Astrocyte (in vitro differentiated cells and primary cell): Measurements from ENCODE around the gene IMMP2L. TPM values are rescaled to one million over a fixed set of nuclear protein-coding genes. Genes with fewer than 3 reads are reported as not detected.
"Not testable (repeated sequence)": the region's sequence is repeated elsewhere in the genome, so short reads cannot be mapped to it uniquely, and the experiment has no call there.

Experiments
- DNase-seq: peaks from one replicate; pipeline ENCODE4 v3.0.0-alpha.2; 2010; ENCODE audit warnings: low read depth
- FAIRE-seq: peaks from 2 replicates; lab custom pipeline; 2011; peaks lifted over from hg19 to GRCh38; lab: Jason Lieb, UNC
- H2AFZ ChIP-seq: 2 replicates; pipeline ENCODE4 v1.6.0; 2012; ENCODE audit warnings: low read depth, low read length, inconsistent platforms
- H3K27ac ChIP-seq: 2 replicates; pipeline ENCODE4 v1.5.1; 2011; ENCODE audit warnings: low read depth, low read length, inconsistent platforms
- H3K27me3 ChIP-seq: 2 replicates; pipeline ENCODE4 v1.6.0; 2011; ENCODE audit warnings: low read length, inconsistent platforms; ENCODE audit not compliant: insufficient read depth
- H3K36me3 ChIP-seq: 2 replicates; pipeline ENCODE4 v1.5.1; 2011; ENCODE audit warnings: low read length, inconsistent platforms; ENCODE audit not compliant: insufficient read depth
- H3K4me1 ChIP-seq: 2 replicates; pipeline ENCODE4 v1.5.1; 2011; ENCODE audit warnings: low read length, inconsistent platforms; ENCODE audit not compliant: insufficient read depth
- H3K4me2 ChIP-seq: 2 replicates; pipeline ENCODE4 v1.6.0; 2012; ENCODE audit warnings: low read length, inconsistent platforms
- H3K4me3 ChIP-seq: 2 replicates; pipeline ENCODE4 v1.5.1; 2011; ENCODE audit warnings: low read depth, mild to moderate bottlenecking, low read length, inconsistent platforms; ENCODE audit not compliant: insufficient read depth
- H3K79me2 ChIP-seq: 2 replicates; pipeline ENCODE4 v1.6.0; 2012; ENCODE audit warnings: mild to moderate bottlenecking, low read length, inconsistent platforms; ENCODE audit not compliant: insufficient read depth
- H3K9ac ChIP-seq: 2 replicates; pipeline ENCODE4 v1.6.0; 2012; ENCODE audit warnings: mild to moderate bottlenecking, low read length, inconsistent platforms
- H3K9me3 ChIP-seq: 2 replicates; pipeline ENCODE4 v1.5.1; 2012; ENCODE audit warnings: low read depth, mild to moderate bottlenecking, low read length, inconsistent platforms; ENCODE audit not compliant: insufficient read depth
- H4K20me1 ChIP-seq: 2 replicates; pipeline ENCODE4 v1.6.0; 2012; ENCODE audit warnings: low read length, inconsistent platforms; ENCODE audit not compliant: insufficient read depth
- H3K27ac Mint-ChIP-seq: one replicate; pipeline ENCODE4 v1.8.0; 2021; ENCODE audit warnings: mild to moderate bottlenecking, mixed read lengths; ENCODE audit not compliant: unreplicated experiment
- H3K27me3 Mint-ChIP-seq: one replicate; pipeline ENCODE4 v1.8.0; 2021; ENCODE audit warnings: low read depth, mixed read lengths; ENCODE audit not compliant: unreplicated experiment
- H3K36me3 Mint-ChIP-seq: one replicate; pipeline ENCODE4 v1.8.0; 2021; ENCODE audit warnings: low read depth, mixed read lengths; ENCODE audit not compliant: unreplicated experiment
- H3K4me1 Mint-ChIP-seq: one replicate; pipeline ENCODE4 v1.8.0; 2021; ENCODE audit warnings: low read depth, mixed read lengths; ENCODE audit not compliant: unreplicated experiment
- H3K4me3 Mint-ChIP-seq: one replicate; pipeline ENCODE4 v1.8.0; 2021; ENCODE audit warnings: mild to moderate bottlenecking, moderate library complexity, mixed read lengths; ENCODE audit not compliant: unreplicated experiment
- H3K9me3 Mint-ChIP-seq: one replicate; pipeline ENCODE4 v1.8.0; 2021; ENCODE audit warnings: mild to moderate bottlenecking, mixed read lengths; ENCODE audit not compliant: unreplicated experiment
- CTCF ChIP-seq: IDR thresholded peaks from 2 replicates; pipeline ENCODE4 v1.5.1; 2011; ENCODE audit warnings: low read depth, mild to moderate bottlenecking, inconsistent platforms, low read length, moderate library complexity; ENCODE audit not compliant: insufficient read depth
- EZH2 ChIP-seq: IDR thresholded peaks from 2 replicates; pipeline ENCODE4 v1.6.1; 2012; ENCODE audit warnings: mild to moderate bottlenecking, low read length, inconsistent platforms; ENCODE audit not compliant: insufficient read depth
- total RNA-seq: library from RNA; stranded (reverse); gene quantifications from 2 replicates; pipeline ENCODE4 v1.2.1, GENCODE V29; 2021

Gene IMMP2L
- total RNA-seq, 1 donor from 2014 or later: 13.8 TPM

GRCh38 chr7:111460695-111461094 is 101.6 kb downstream of the IMMP2L start:
- H3K79me2 ChIP-seq: no peaks in the 10 kb centered on the region
- Mint-ChIP-seq H3K4me3 (no peak overlapping the region), H3K27me3 (no peaks in the 10 kb centered on the region), H3K4me1 (no peaks in the 10 kb centered on the region), H3K9me3 (peaks cover 2% of the 10 kb centered on the region), H3K36me3 (no peaks in the 10 kb centered on the region), H3K27ac (no peak overlapping the region)
- H3K4me3 ChIP-seq: no peak overlapping the region
- no peak for TF ChIP-seq EZH2
- TF ChIP-seq CTCF: no peak
- no peaks in the 10 kb centered on the region for H3K36me3 ChIP-seq
- H4K20me1 ChIP-seq: no peaks in the 10 kb centered on the region
- no peak for FAIRE-seq
- DNase-seq: no peak
- no peaks in the 10 kb centered on the region for H3K4me1 ChIP-seq
- H3K27ac ChIP-seq: no peak overlapping the region
- no peaks in the 10 kb centered on the region for H3K9me3 ChIP-seq
- no peak overlapping the region for H2AFZ ChIP-seq
- no peaks in the 10 kb centered on the region for H3K27me3 ChIP-seq
- H3K9ac ChIP-seq: no peak overlapping the region
- H3K4me2 ChIP-seq: no peak overlapping the region

GRCh38 chr7:111459757-111460280 is 102.5 kb downstream of the IMMP2L start:
- no peaks in the 10 kb centered on the region for H3K36me3 Mint-ChIP-seq
- TF ChIP-seq EZH2 (no peak), CTCF (no peak)
- no peak overlapping the region for H2AFZ ChIP-seq
- H3K4me2 ChIP-seq: no peak overlapping the region
- no peaks in the 10 kb centered on the region for H3K4me1 Mint-ChIP-seq
- no peak overlapping the region for H3K27ac Mint-ChIP-seq
- H3K9me3 Mint-ChIP-seq: peaks cover 2% of the 10 kb centered on the region
- H3K79me2 ChIP-seq: no peaks in the 10 kb centered on the region
- no peaks in the 10 kb centered on the region for H3K4me1 ChIP-seq
- H3K27me3 Mint-ChIP-seq: no peaks in the 10 kb centered on the region
- H3K9me3 ChIP-seq: no peaks in the 10 kb centered on the region
- no peak for DNase-seq
- no peak overlapping the region for H3K4me3 ChIP-seq
- no peak overlapping the region for H3K27ac ChIP-seq
- H3K27me3 ChIP-seq: no peaks in the 10 kb centered on the region
- FAIRE-seq: no peak
- H3K36me3 ChIP-seq: no peaks in the 10 kb centered on the region
- H4K20me1 ChIP-seq: no peaks in the 10 kb centered on the region
- H3K9ac ChIP-seq: no peak overlapping the region
- no peak overlapping the region for H3K4me3 Mint-ChIP-seq

DNA sequence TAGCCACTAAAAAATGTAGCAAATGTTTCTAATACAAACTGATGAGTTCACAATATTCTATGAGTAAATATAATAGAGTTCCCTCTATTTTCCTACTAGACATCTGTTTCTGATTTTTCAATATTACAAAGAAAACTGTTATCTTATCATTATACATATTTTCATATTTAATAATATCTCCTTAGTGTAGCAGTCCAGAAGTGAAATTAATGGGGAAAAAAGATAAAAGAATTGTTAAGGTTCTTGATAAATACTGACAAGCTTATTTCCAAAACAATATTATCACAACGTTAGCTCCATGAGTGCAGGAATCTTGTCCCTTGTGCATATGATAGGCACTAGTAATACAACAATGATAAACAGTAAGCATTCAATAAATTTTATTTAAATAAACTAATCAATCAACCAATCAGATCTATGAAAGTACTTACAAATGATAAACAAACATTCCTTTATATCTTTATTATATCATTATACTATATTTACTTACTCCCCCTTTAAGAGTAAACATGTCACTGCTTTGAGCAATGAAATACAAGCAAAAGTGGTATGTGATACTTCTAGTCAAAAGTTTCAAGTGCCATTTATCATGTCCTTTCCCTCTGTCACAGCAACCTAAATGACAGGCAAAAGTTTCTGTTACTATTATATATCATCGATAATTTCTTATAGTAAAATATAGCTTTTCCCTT is 103.1 kb downstream of the IMMP2L start:
- H3K9me3 Mint-ChIP-seq: peaks cover 2% of the 10 kb centered on the region
- no peak for DNase-seq
- FAIRE-seq: no peak
- no peak overlapping the region for H3K4me3 ChIP-seq
- H4K20me1 ChIP-seq: no peaks in the 10 kb centered on the region
- no peaks in the 10 kb centered on the region for H3K9me3 ChIP-seq
- H3K27ac Mint-ChIP-seq: no peak overlapping the region
- TF ChIP-seq CTCF: no peak
- no peak for TF ChIP-seq EZH2
- H3K9ac ChIP-seq: no peak overlapping the region
- no peaks in the 10 kb centered on the region for H3K27me3 ChIP-seq
- no peak overlapping the region for H2AFZ ChIP-seq
- H3K36me3 ChIP-seq: no peaks in the 10 kb centered on the region
- H3K36me3 Mint-ChIP-seq: no peaks in the 10 kb centered on the region
- H3K4me3 Mint-ChIP-seq: no peak overlapping the region
- H3K4me2 ChIP-seq: no peak overlapping the region
- H3K79me2 ChIP-seq: no peaks in the 10 kb centered on the region
- no peaks in the 10 kb centered on the region for H3K4me1 ChIP-seq
- no peaks in the 10 kb centered on the region for H3K4me1 Mint-ChIP-seq
- H3K27ac ChIP-seq: no peak overlapping the region
- no peaks in the 10 kb centered on the region for H3K27me3 Mint-ChIP-seq

DNA sequence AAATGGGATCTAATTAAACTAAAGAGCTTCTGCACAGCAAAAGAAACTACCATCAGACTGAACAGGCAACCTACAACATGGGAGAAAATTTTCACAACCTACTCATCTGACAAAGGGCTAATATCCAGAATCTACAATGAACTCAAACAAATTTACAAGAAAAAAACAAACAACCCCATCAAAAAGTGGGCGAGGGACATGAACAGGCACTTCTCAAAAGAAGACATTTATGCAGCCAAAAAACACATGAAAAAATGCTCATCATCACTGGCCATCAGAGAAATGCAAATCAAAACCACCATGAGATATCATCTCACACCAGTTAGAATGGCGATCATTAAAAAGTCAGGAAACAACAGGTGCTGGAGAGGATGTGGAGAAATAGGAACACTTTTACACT is 111.6 kb downstream of the IMMP2L start:
- H3K4me1 Mint-ChIP-seq, H4K20me1 ChIP-seq, DNase-seq, H3K9ac ChIP-seq, H3K27me3 ChIP-seq, H3K27me3 Mint-ChIP-seq, H3K4me2 ChIP-seq, H3K79me2 ChIP-seq, FAIRE-seq, H3K36me3 ChIP-seq, H3K4me1 ChIP-seq, H3K27ac ChIP-seq, H2AFZ ChIP-seq, H3K36me3 Mint-ChIP-seq, H3K4me3 Mint-ChIP-seq, H3K9me3 ChIP-seq, H3K9me3 Mint-ChIP-seq, H3K4me3 ChIP-seq, H3K27ac Mint-ChIP-seq: not testable (repeated sequence)
